Transverse colon (tissue), 4 donors: ENCODE data around the gene BRMS1. TPM values are rescaled to one million over a fixed set of nuclear protein-coding genes. Genes with fewer than 3 reads are reported as not detected.

Experiments used
- DNase-seq: peaks from one replicate; pipeline ENCODE4 v3.0.0-alpha.2; 2019
- H3K27ac ChIP-seq, 4 donors: fragments of 200-600 bp; sonication (generic); 2 replicates each; pipeline ENCODE4 v1.5.1; 2016 to 2018; ENCODE audit warnings: inconsistent platforms in 4 of 4
- H3K27me3 ChIP-seq: fragments of 200-600 bp; sonication (generic); 2 replicates; pipeline ENCODE4 v1.5.1; 2017; ENCODE audit warnings: inconsistent platforms
- H3K36me3 ChIP-seq, 4 donors: fragments of 200-600 bp; sonication (generic); 2 replicates each; pipeline ENCODE4 v1.5.1; 2017 to 2019; ENCODE audit warnings: inconsistent platforms in 4 of 4
- H3K4me1 ChIP-seq, 4 donors: fragments of 200-600 bp; sonication (generic); 2 replicates each; pipeline ENCODE4 v1.5.1; 2017 to 2020; ENCODE audit warnings: inconsistent platforms in 4 of 4
- H3K4me3 ChIP-seq, 4 donors: fragments of 200-600 bp; sonication (generic); 1 replicate in 1 of 4; 2 replicates in 3 of 4; pipeline versions ENCODE4 v1.5.1 to v1.6.1; 2017 to 2019; ENCODE audit warnings: inconsistent platforms in 4 of 4
- H3K9me3 ChIP-seq, 2 donors: fragments of 200-600 bp; sonication (generic); 2 replicates each; pipeline ENCODE4 v1.5.1; 2017 to 2019; ENCODE audit warnings: inconsistent platforms in 2 of 2
- CTCF ChIP-seq, 5 experiments: fragments of 200-600 bp in 3 of 5; fragments of 450-650 bp in 2 of 5; sonication (generic) in 3 of 5; IDR thresholded peaks; 1 replicate in 2 of 5; 2 replicates in 3 of 5; pipeline ENCODE4 v1.5.1; 2016 to 2017; ENCODE audit warnings: antibody characterized with exemption in 5 of 5, inconsistent platforms in 3 of 5, mild to moderate bottlenecking in 2 of 5, moderate library complexity in 1 of 5
- EP300 ChIP-seq: sonication (generic); formaldehyde crosslinking; IDR thresholded peaks from one replicate; pipeline ENCODE4 v1.6.1; 2017; ENCODE audit warnings: antibody characterized with exemption, low read depth
- POLR2A ChIP-seq: fragments of 450-650 bp; IDR thresholded peaks from one replicate; pipeline ENCODE4 v1.6.1; 2016; ENCODE audit warnings: antibody characterized with exemption, mild to moderate bottlenecking, moderate library complexity
- POLR2AphosphoS5 ChIP-seq, 3 donors: sonication (generic); formaldehyde crosslinking; IDR thresholded peaks; one replicate each; pipeline ENCODE4 v1.6.1; 2016; ENCODE audit warnings: antibody characterized with exemption in 3 of 3
- WGBS, 2 donors: methylation state at CpG; one replicate each; pipeline ENCODE4 v1.1.5; 2018; ENCODE audit warnings: low coverage in 1 of 2; 5-methylcytosine and 5-hydroxymethylcytosine counted together
- in situ Hi-C, 4 donors: fragments of 200-750 bp; cut with MboI; loops; one replicate each; pipeline versions ENCODE4 v1.15.0 to v1.15.1; 2017; ENCODE audit warnings: low sequenced_read_pairs in 3 of 4, low pct_ligation_motif_present in 1 of 4, low pct_unique_long_range_greater_than_20kb in 1 of 4
- intact Hi-C: fragments of 100-400 bp; cut with DNase I; formaldehyde crosslinking; loops from one replicate; pipeline ENCODE4 v1.15.1; 2023; ENCODE audit warnings: low total_unique reads
- total RNA-seq, 4 donors: library from RNA; depleted of rRNA; stranded (reverse); fragments of >200 nt; gene quantifications; one replicate each; pipeline ENCODE4 v1.1.0, GENCODE V29; 2016

Gene BRMS1
- total RNA-seq, 4 donors from 2014 or later: 34.0 to 178 (median 63.1) TPM

- H3K36me3 ChIP-seq: no peaks in the 10 kb centered on the region
- 77 to 84% methylated on average over 5 to 12 of the region's 12 CpGs for WGBS, 2 donors
- no peak overlapping the region for H3K4me3 ChIP-seq
- no peak for DNase-seq
- TF ChIP-seq POLR2AphosphoS5 (IDR thresholded peaks at IDR 0.05) (no peak), EP300 (no peak), POLR2A (no peak), CTCF (IDR thresholded peaks at IDR 0.05) (no peak)
- intact Hi-C loops: no loop called here
- no peaks in the 10 kb centered on the region for H3K9me3 ChIP-seq
- no peak overlapping the region for H3K27ac ChIP-seq
- in situ Hi-C loops: loop anchor here in 2 of 4 donors (10.0 kb wide), 2 partner anchors 82 to 92 kb away; no protein-coding TSS in a partner anchor
- H3K27me3 ChIP-seq: no peaks in the 10 kb centered on the region
- no peaks in the 10 kb centered on the region for H3K4me1 ChIP-seq
Observed at GRCh38 chr11:66302656-66303055, 42.2 kb downstream of the BRMS1 start.

GRCh38 chr11:66299186-66299585, 45.7 kb downstream of the BRMS1 start:
- no peak overlapping the region for H3K4me3 ChIP-seq
- TF ChIP-seq EP300 (no peak), POLR2A (no peak), POLR2AphosphoS5 (IDR thresholded peaks at IDR 0.05) (no peak), CTCF (IDR thresholded peaks at IDR 0.05) (no peak)
- no peaks in the 10 kb centered on the region for H3K36me3 ChIP-seq
- no peaks in the 10 kb centered on the region for H3K9me3 ChIP-seq
- H3K27me3 ChIP-seq: peaks cover 19% of the 10 kb centered on the region
- in situ Hi-C loops (no loop called here), intact Hi-C loops (no loop called here)
- H3K4me1 ChIP-seq: no peaks in the 10 kb centered on the region
- no peak for DNase-seq
- WGBS, 2 donors: 55 to 62% methylated on average over 2 to 3 of the region's 3 CpGs
- no peak overlapping the region for H3K27ac ChIP-seq

- no peak overlapping the region for H3K27ac ChIP-seq
- peaks cover 35% of the 10 kb centered on the region for H3K27me3 ChIP-seq
- 53 to 69% methylated on average over 5 to 6 of the region's 8 CpGs for WGBS, 2 donors
- no peak overlapping the region for H3K4me3 ChIP-seq
- H3K4me1 ChIP-seq: no peaks in the 10 kb centered on the region
- H3K36me3 ChIP-seq: no peaks in the 10 kb centered on the region
- in situ Hi-C loops: no loop called here
- intact Hi-C loops: no loop called here
- H3K9me3 ChIP-seq: no peaks in the 10 kb centered on the region
- TF ChIP-seq POLR2A: no peak
- TF ChIP-seq POLR2AphosphoS5 (IDR thresholded peaks at IDR 0.05): no peak
- TF ChIP-seq CTCF (IDR thresholded peaks at IDR 0.05): no peak
- no peak for TF ChIP-seq EP300
- no peak for DNase-seq
Observed at GRCh38 chr11:66297610-66298009, 47.3 kb downstream of the BRMS1 start.

- in situ Hi-C loops (no loop called here), intact Hi-C loops (no loop called here)
- Histone ChIP-seq H3K4me3 (no peak overlapping the region), H3K9me3 (no peaks in the 10 kb centered on the region), H3K27me3 (peaks cover 54% of the 10 kb centered on the region), H3K36me3 (no peaks in the 10 kb centered on the region), H3K4me1 (peaks cover 6 to 15% (median 11%) of the 10 kb centered on the region in 4 donors), H3K27ac (no peak overlapping the region)
- 91% methylated on average over 92 of the region's 123 CpGs; no CpG with 5 or more reads in 1 of the 2 donors for WGBS, 2 donors
- TF ChIP-seq POLR2AphosphoS5 (IDR thresholded peaks at IDR 0.05) (no peak), CTCF (IDR thresholded peaks at IDR 0.05) (no peak), POLR2A (no peak), EP300 (no peak)
- DNase-seq: no peak
Observed at GRCh38 chr11:66294626-66295620, 50.0 kb downstream of the BRMS1 start.
